ENCODE results near the gene NFYB. TPM values are rescaled to one million over a fixed set of nuclear protein-coding genes. Genes with fewer than 3 reads are reported as not detected.

NFYB gene
- total and polyA plus RNA-seq, 9 of the 15 experiments (the other 6 are each of a cell fraction or from before 2014, with no cell fraction given), result 14.5 to 51.5 (median 32.3) TPM

- TF ChIP-seq ZNF76 (CRISPR knock-in tag; IDR thresholded peaks at IDR 0.05; ENCODE audit: borderline replicate concordance) (no peak), ZNF174 (CRISPR knock-in tag; IDR thresholded peaks at IDR 0.05) (no peak), SMARCA4 (IDR thresholded peaks at IDR 0.05) (no peak), MAZ (CRISPR knock-in tag; conservative IDR thresholded peaks at IDR 0.05 in 1 of 2, IDR thresholded peaks at IDR 0.05 in 1 of 2) (peak; percentile 29 to 46; a peak in 1 of 4 replicates), NFYB (IDR thresholded peaks at IDR 0.05; ENCODE audit: extremely low read depth, insufficient read length) (peak; percentile 78), ATF7 (IDR thresholded peaks at IDR 0.05) (no peak), SMARCC2 (IDR thresholded peaks at IDR 0.05; ENCODE audit: low read depth) (no peak), ZNF57 (CRISPR knock-in tag; IDR thresholded peaks at IDR 0.05) (no peak), ZNF583 (CRISPR knock-in tag; IDR thresholded peaks at IDR 0.05) (no peak), HMGXB4 (CRISPR knock-in tag; IDR thresholded peaks at IDR 0.05) (no peak), ZKSCAN1 (IDR thresholded peaks at IDR 0.05; ENCODE audit: low read depth, low read length) (0 out of 2 replicates have a peak, but pooled peaks have one; percentile 30), OTX1 (CRISPR knock-in tag; IDR thresholded peaks at IDR 0.05) (no peak), ILF3 (IDR thresholded peaks at IDR 0.05; ENCODE audit: borderline replicate concordance) (no peak), ZNF23 (CRISPR knock-in tag; IDR thresholded peaks at IDR 0.05) (no peak), ZNF140 (CRISPR knock-in tag; IDR thresholded peaks at IDR 0.05) (no peak), KAT8 (IDR thresholded peaks at IDR 0.05; ENCODE audit: low read depth) (no peak), FOSL1 (tag; conservative IDR thresholded peaks at IDR 0.05) (peak; percentile 45), GTF3C2 (IDR thresholded peaks at IDR 0.05; ENCODE audit: borderline replicate concordance, extremely low read depth, insufficient read length) (no peak), TEAD1 (CRISPR knock-in tag; IDR thresholded peaks at IDR 0.05) (no peak), ZHX1 (conservative IDR thresholded peaks at IDR 0.05; ENCODE audit: low read length) (no peak), XRCC3 (IDR thresholded peaks at IDR 0.05) (no peak)
These were observed at the start of gene NFYB (continued) for GRCh38 chr12:104137902-104138796.

Measured in K562 (cell line).